NCI-H2107 treated with DMSO at 0.1 percent for 48 hours (cell line): Measurements from ENCODE around the gene ADGRA1.
"Not testable (repeated sequence)": the region's sequence is repeated elsewhere in the genome, so short reads cannot be mapped to it uniquely, and the experiment has no call there.

Experiments
- DNase-seq: peaks from one replicate; lab custom pipeline; 2025; ENCODE audit not compliant: unreplicated experiment; lab: John Stamatoyannopoulos, UW

The ADGRA1 gene

GRCh38 chr10:133110133-133110532 lies 22.4 kb downstream of the ADGRA1 start:
- DNase-seq, result no peak

GRCh38 chr10:133110609-133111275 lies 23.0 kb downstream of the ADGRA1 start:
- no peak for DNase-seq

- DNase-seq, result not testable (repeated sequence)
These were observed 23.9 kb downstream of the ADGRA1 start for GRCh38 chr10:133111640-133112039.

GRCh38 chr10:133113146-133113830 lies 25.6 kb downstream of the ADGRA1 start:
- DNase-seq, result no peak

GRCh38 chr10:133113847-133114246 lies 26.1 kb downstream of the ADGRA1 start:
- DNase-seq, result no peak

GRCh38 chr10:133114251-133114650 lies 26.5 kb downstream of the ADGRA1 start:
- no peak for DNase-seq

GRCh38 chr10:133114726-133115452 lies 27.2 kb downstream of the ADGRA1 start:
- DNase-seq, result no peak

GRCh38 chr10:133115453-133115842 lies 27.7 kb downstream of the ADGRA1 start:
- DNase-seq, result no peak

GRCh38 chr10:133115976-133116375 lies 28.3 kb downstream of the ADGRA1 start:
- DNase-seq, result no peak

GRCh38 chr10:133116455-133116854 lies 28.7 kb downstream of the ADGRA1 start:
- DNase-seq, result no peak

GRCh38 chr10:133117036-133117687 lies 29.4 kb downstream of the ADGRA1 start:
- DNase-seq, result no peak

GRCh38 chr10:133117688-133118071 lies 30.0 kb downstream of the ADGRA1 start:
- DNase-seq, result no peak

- no peak for DNase-seq
These were observed 33.8 kb downstream of the ADGRA1 start for GRCh38 chr10:133121479-133121878.

GRCh38 chr10:133122171-133122935 lies 34.6 kb downstream of the ADGRA1 start:
- no peak for DNase-seq

- no peak for DNase-seq
These were observed 35.5 kb downstream of the ADGRA1 start for GRCh38 chr10:133123050-133123745.

GRCh38 chr10:133123746-133124356 lies 36.1 kb downstream of the ADGRA1 start:
- no peak for DNase-seq

- DNase-seq, result no peak
These were observed 36.9 kb downstream of the ADGRA1 start for GRCh38 chr10:133124357-133125211.

GRCh38 chr10:133125901-133126300 lies 38.2 kb downstream of the ADGRA1 start:
- no peak for DNase-seq
